ENCODE results near the gene GAPVD1.

DNA sequence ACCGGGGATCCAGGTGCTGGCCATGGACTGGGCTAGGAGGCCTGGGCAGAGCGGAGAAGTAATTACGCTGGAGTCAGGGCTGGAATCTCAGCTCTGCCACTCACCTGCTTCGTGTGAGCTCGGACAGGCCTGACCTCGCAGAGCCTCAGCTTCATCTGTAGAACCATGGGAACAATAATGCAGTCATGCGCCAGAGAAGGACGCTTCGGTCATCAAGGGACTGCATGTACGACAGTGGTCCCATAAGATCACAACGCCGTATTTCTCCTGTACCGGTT, 145.1 kb downstream of the GAPVD1 start:
- TF ChIP-seq POLR2A (IDR thresholded peaks at IDR 0.05; ENCODE audit: borderline replicate concordance, extremely low read depth, insufficient read depth, insufficient read length) (no peak), CTCF (IDR thresholded peaks at IDR 0.05 in 2 of 3, conservative IDR thresholded peaks at IDR 0.05 in 1 of 3; ENCODE audit: borderline replicate concordance in 1 of 3, insufficient read depth in 1 of 3, low read depth in 2 of 3, low read length in 2 of 3) (no peak), ZNF274 (IDR thresholded peaks at IDR 0.05; ENCODE audit: low read depth, low read length) (no peak)
